ENCODE measurements around the gene WNT3A. TPM values are rescaled to one million over a fixed set of nuclear protein-coding genes. Genes with fewer than 3 reads are reported as not detected.
"Not testable (repeated sequence)": the region's sequence is repeated elsewhere in the genome, so short reads cannot be mapped to it uniquely, and the experiment has no call there.

The WNT3A gene
- total RNA-seq: not detected in 2 replicates
- 0.03 TPM for polyA plus RNA-seq (2012)

DNA sequence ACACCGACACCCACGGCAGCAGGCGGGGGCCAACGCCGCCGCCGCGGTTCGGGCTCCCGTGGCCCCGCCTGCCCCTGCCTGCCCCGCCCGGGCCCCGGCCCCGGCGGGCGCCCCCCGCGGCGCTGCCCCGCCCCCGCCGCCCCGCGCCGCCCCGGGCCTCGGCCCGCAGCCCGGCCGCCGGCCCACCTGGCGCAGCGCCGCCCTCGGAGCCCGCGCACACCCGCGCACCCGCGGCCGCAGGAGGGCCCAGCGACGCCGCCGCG is at the start of gene WNT3A:
Gene WNT3A, plus strand, starts transcription at position 213 of the 263 bp plus-strand sequence. CDS start 131 bp downstream, outside the sequence.
- DNase-seq (ENCODE audit: low read depth): no peak

DNA sequence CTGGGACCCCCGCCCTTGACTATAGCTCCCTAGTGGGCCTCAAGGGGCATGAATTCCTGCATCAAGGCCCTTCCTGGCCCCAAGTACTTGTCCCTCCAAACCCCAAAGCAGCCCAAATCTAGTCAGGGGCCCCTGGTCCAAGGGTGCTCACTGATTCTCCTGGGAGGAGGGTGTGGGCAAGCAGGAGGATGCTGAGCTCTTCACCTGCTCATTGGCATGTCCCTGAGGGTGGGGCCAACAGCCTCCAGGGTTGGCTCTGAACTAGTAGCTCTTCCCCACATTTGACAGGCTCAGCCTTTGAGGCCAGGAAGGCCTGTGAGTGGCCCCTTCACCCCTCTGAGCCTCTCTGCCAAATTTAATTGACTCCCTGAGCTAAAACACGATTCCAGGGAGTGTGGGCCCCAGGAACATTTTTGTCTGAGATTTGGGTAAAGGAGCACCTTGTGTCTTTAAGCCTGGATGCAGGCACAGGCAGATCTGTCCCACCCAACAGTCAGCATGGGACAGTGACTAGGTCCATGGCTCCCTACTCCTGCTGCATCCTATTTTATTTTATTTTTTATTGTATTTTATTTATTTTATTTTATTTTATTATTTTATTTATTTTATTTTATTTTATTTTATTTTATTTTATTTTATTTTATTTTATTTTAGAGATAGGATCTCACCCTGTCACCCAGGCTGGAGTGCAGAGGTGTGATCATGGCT is 48.0 kb upstream of the WNT3A start:
- no peak for DNase-seq (ENCODE audit: low read depth)

DNA sequence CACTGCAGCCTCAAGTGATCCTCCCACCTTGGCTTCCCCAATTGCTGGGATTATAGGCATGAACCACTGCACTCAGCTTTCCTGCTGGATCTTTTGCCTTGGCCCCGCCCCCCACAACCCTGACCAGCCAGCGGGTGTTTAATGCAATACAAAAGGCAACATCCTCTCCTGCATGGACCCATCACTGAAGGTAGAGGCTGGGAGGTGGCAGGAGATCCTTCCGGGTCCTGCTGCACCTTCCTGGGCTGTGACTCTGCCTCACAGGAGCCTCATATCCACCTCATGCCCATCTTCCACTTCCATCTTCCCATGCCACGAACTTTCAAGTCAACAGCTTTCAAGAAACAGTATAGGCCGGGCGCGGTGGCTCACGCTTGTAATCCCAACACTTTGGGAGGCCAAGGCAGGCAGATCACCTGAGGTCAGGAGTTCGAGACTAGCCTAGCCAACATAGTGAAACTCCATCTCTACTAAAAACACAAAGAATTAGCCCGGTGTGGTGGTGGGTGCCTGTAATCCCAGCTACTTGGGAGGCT is 47.4 kb upstream of the WNT3A start:
- DNase-seq (ENCODE audit: low read depth): no peak

DNA sequence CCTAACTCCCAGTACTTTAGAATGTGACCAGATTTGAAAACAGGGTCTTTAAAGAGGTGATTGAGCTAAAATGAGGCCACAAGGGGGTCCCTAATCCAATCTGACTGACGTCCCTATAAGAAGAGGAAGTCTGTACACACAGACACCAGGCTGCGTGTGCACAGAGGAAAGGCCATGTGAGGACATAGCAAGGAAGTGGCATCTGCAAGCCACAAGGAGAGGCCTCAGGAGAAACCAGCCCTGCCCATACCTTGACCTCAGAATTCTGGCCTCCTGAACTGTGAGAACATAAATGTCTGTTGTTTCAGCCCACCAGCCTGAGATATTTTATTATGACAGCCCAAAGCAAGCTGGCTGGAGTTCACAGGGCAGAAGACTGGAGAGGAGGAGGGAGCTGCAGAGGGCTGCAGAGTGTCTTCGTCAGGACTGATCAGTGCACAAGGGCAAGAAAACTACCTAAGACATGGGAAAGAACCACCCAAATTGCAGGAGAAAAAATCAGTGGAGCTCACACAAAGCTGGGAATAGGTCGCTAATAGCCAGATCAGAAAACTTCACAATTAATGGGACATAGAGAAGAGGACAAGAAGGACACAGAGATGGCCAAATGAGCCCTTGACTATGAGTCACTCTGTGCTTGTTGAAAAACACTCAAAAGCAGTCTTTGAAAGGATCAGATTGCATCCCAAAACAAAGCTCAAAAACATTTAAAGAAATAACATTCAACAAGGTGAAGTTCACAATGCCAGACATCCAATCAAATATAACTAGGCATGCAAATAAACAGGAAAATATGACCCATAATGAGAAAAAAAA is 44.9 kb upstream of the WNT3A start:
- DNase-seq (ENCODE audit: low read depth): no peak

- peak; percentile 48 for DNase-seq (ENCODE audit: low read depth)
These were observed 40.1 kb upstream of the WNT3A start for GRCh38 chr1:227966733-227967132.

DNA sequence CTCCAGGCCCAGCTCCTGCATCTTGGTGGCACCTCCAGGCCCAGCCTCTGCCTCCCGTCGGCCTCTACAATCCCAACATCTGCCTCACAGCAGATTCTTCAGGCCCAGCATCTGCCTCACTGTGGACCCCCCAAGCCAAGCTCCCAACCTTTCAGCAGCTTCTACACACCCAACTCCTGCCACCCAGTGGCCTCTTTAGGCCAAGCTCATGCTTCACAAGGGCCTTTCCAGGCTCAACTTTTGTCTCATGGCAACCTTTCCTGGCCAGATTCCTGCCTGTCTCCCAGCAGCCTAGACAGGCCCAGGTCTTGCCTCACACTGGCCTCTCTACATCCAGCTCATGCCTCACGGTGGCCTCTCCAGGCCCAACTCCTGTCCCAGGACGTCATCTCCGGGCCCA is 39.0 kb upstream of the WNT3A start:
- DNase-seq (ENCODE audit: low read depth): not testable (repeated sequence)

- not testable (repeated sequence) for DNase-seq (ENCODE audit: low read depth)
These were observed 36.5 kb upstream of the WNT3A start for GRCh38 chr1:227970076-227970995.

DNA sequence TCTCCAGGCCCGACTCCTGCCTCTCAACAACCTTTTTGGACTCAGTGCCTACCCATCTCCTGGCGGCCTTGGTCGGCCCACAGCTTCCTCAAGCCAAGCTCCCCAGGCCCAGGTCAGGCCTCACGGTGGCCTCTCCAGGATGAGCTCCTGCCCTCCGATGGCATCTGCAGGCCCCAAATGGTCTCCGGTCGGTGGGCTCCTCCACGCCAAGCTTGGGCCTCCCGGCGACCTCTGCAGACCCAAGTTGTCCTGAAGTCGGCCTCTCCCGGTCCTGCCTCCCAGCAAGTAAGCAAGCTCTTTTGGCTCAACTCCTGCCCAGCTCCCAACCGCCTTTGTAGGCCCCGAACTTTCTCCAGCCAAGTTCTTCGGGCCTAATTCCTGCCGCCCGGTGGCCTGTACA is 35.6 kb upstream of the WNT3A start:
- DNase-seq (ENCODE audit: low read depth): not testable (repeated sequence)

GRCh38 chr1:227971643-227972282 is 35.0 kb upstream of the WNT3A start:
- DNase-seq (ENCODE audit: low read depth): not testable (repeated sequence)

GRCh38 chr1:227972283-227972679 is 34.5 kb upstream of the WNT3A start:
- not testable (repeated sequence) for DNase-seq (ENCODE audit: low read depth)

GRCh38 chr1:227972843-227973374 is 33.9 kb upstream of the WNT3A start:
- not testable (repeated sequence) for DNase-seq (ENCODE audit: low read depth)

GRCh38 chr1:227973724-227974288 is 33.0 kb upstream of the WNT3A start:
- not testable (repeated sequence) for DNase-seq (ENCODE audit: low read depth)

DNA sequence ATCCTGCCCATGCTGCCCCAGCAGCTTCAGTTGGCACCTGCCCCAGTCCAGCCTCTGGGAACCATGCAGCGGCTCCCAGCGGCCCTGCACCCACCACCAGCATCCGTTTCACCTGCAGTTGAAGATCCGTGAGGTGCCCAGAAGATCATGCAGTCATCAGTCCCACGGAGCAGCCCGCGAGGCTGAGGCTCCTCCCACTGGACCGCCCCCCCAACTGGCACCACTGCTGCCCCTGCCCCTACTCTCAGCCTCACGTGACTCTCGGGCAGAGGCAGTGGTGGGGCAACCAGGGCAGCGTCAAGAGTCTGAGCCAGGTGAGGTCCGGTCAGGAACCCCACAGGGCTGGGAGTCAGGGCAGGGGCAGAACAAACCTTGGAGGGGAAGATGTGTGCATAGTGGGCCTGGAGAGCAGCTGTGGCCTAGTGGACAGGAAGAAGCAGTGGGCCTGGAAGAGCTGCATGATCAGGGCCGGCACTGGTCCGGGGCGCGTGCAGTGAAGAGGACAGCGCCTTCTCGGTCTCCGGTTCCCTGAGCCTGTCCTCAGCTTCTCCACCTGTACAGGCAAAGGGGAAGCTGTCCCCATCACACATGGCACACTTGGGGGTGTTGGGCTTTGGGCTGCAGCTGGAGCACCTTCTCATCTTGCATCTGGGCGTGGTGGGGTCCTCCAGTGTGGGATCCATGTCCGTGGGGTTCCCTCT is 31.1 kb upstream of the WNT3A start:
- DNase-seq (ENCODE audit: low read depth): not testable (repeated sequence)

GRCh38 chr1:227987181-227987580 is 19.6 kb upstream of the WNT3A start:
- no peak for DNase-seq (ENCODE audit: low read depth)

GRCh38 chr1:227994632-227995300 is 12.0 kb upstream of the WNT3A start:
- no peak for DNase-seq (ENCODE audit: low read depth)

DNA sequence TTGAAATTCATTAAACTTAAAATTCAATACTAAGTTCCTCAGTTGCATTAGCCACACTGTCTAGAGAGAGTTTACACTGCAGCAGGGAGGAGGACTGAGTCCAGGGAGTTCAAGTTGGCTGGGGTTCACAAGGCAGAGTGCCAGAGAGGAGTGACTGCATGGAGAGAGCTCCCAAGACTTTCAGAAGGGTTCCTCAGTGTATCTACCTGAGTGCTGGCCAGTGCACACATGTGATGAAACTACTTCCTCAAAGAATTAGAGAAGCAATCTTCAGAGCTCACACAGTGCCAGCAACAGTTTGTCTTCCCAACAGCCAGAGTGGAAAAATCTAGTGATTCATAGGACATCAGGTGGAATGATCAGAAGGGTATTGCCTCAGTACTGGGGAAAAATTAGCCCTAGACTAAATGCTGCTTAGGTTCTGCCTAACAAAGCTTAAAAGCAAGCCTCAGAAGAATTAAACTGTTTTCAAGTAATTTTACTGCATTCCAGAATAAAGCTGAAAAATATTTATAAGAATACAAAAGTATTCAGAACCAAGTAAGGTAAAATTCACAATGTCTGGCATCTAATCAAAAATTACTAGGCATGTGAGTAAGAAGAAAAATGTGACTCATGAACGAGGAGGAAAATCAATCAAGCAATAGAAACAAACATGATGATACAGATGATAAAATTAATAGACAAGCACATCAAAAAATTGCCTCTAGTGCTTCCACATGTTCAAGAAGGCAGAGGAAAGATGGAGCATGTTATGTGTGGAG is 10.4 kb upstream of the WNT3A start:
- DNase-seq (ENCODE audit: low read depth): no peak

- no peak for DNase-seq (ENCODE audit: low read depth)
These were observed 8.3 kb upstream of the WNT3A start for GRCh38 chr1:227998374-227999055.

All from myocyte (in vitro differentiated cells).